ENCODE results near the gene ITCH. TPM values are rescaled to one million over a fixed set of nuclear protein-coding genes. Genes with fewer than 3 reads are reported as not detected.
"Not testable (repeated sequence)": the region's sequence is repeated elsewhere in the genome, so short reads cannot be mapped to it uniquely, and the experiment has no call there.

Gene ITCH
- total RNA-seq, 1 donor from 2014 or later = 66.3 TPM

- ChIA-PET CTCF (interaction anchor here (0.7 kb wide), 1 partner anchor 215 kb away, joined by 3 read pairs; no protein-coding TSS in a partner anchor), POLR2A (no interaction called here)
- H3K4me1 Mint-ChIP-seq = peaks cover 29% of the 10 kb centered on the region
Measured at GRCh38 chr20:34512955-34513419, 149.9 kb downstream of the ITCH start.

GRCh38 chr20:34514034-34514433, 151.0 kb downstream of the ITCH start:
- DNase-seq; ATAC-seq (ENCODE audit: low read depth); intact Hi-C loops (cut with micrococcal nuclease); H3K9me3 Mint-ChIP-seq; H3K4me3 Mint-ChIP-seq; H3K27ac Mint-ChIP-seq; H3K27me3 Mint-ChIP-seq: not testable (repeated sequence)
- POLR2A ChIA-PET = interaction anchor here (0.6 to 1.5 kb wide), 2 partner anchors 16 to 151 kb away, joined by 3 to 6 read pairs; partner anchors contain the start of gene ITCH
- Mint-ChIP-seq H3K36me3 (ENCODE audit: low read depth) (peaks cover 31% of the 10 kb centered on the region), H3K4me1 (peaks cover 39% of the 10 kb centered on the region)
- CTCF ChIA-PET = interaction anchor here (1.2 kb wide), 1 partner anchor 25 kb away, joined by 3 read pairs; no protein-coding TSS in a partner anchor

More at GRCh38 chr20:34512955-34513419, 149.9 kb downstream of the ITCH start:
- Mint-ChIP-seq H3K9me3 (no peaks in the 10 kb centered on the region), H3K27ac (no peak overlapping the region), H3K36me3 (ENCODE audit: low read depth) (peaks cover 39% of the 10 kb centered on the region), H3K4me3 (no peak overlapping the region), H3K27me3 (no peaks in the 10 kb centered on the region)
- no peak for TF ChIP-seq CTCF (IDR thresholded peaks at IDR 0.05)
- DNase-seq (no peak), ATAC-seq (ENCODE audit: low read depth) (no peak)
- intact Hi-C loops (cut with micrococcal nuclease) = no loop called here

- peak overlapping the region; percentile 98 for H3K4me3 Mint-ChIP-seq
- no peak for TF ChIP-seq CTCF (IDR thresholded peaks at IDR 0.05)
- no peaks in the 10 kb centered on the region for H3K9me3 Mint-ChIP-seq
- no peak for DNase-seq
- peak overlapping the region; percentile 96 for H3K27ac Mint-ChIP-seq
- peaks cover 40% of the 10 kb centered on the region for H3K4me1 Mint-ChIP-seq
- ChIA-PET CTCF (interaction anchor here (1.2 to 3.0 kb wide), 2 partner anchors 24 to 202 kb away, joined by 3 to 27 read pairs; no protein-coding TSS in a partner anchor), POLR2A (interaction anchor here (0.7 to 2.9 kb wide), 9 partner anchors 9 to 212 kb away, joined by 3 to 29 read pairs (median 6); partner anchors contain the start of genes AHCY, ITCH, PIGU and TP53INP2)
- H3K36me3 Mint-ChIP-seq (ENCODE audit: low read depth) = peaks cover 29% of the 10 kb centered on the region
- intact Hi-C loops (cut with micrococcal nuclease) = loop anchor here (1.0 to 5.0 kb wide), 4 partner anchors 8 to 1543 kb away; no protein-coding TSS in a partner anchor
- ATAC-seq (ENCODE audit: low read depth) = peak; percentile 16
- no peaks in the 10 kb centered on the region for H3K27me3 Mint-ChIP-seq
Measured at GRCh38 chr20:34514897-34515483, 151.9 kb downstream of the ITCH start.

GRCh38 chr20:34515484-34516246, 152.6 kb downstream of the ITCH start:
- peak overlapping the region; percentile 96 for H3K27ac Mint-ChIP-seq
- H3K36me3 Mint-ChIP-seq (ENCODE audit: low read depth) = peaks cover 26% of the 10 kb centered on the region
- CTCF ChIA-PET = interaction anchor here (0.8 to 3.0 kb wide), 4 partner anchors 187 to 254 kb away, joined by 3 to 27 read pairs (median 4); no protein-coding TSS in a partner anchor
- TF ChIP-seq CTCF (IDR thresholded peaks at IDR 0.05) = no peak
- no peaks in the 10 kb centered on the region for H3K9me3 Mint-ChIP-seq
- H3K27me3 Mint-ChIP-seq = no peaks in the 10 kb centered on the region
- POLR2A ChIA-PET = interaction anchor here (0.7 to 2.9 kb wide), 11 partner anchors 8 to 213 kb away, joined by 3 to 29 read pairs (median 4); partner anchors contain the start of genes AHCY, ITCH, PIGU and TP53INP2
- peak overlapping the region; percentile 98 for H3K4me3 Mint-ChIP-seq
- DNase-seq (peak; percentile 65), ATAC-seq (ENCODE audit: low read depth) (peak; percentile 76)
- intact Hi-C loops (cut with micrococcal nuclease) = loop anchor here (1.0 to 5.0 kb wide), 9 partner anchors 8 to 1543 kb away; partner anchors contain the start of genes ACSS2, AHCY, ITCH and MAP1LC3A
- H3K4me1 Mint-ChIP-seq = peaks cover 44% of the 10 kb centered on the region
